ENCODE measurements around the gene SMARCA2.

GRCh38 chr9:2209400-2209799, 194.3 kb downstream of the SMARCA2 start:
- no peak for TF ChIP-seq BHLHE40 (IDR thresholded peaks at IDR 0.05; ENCODE audit: borderline replicate concordance)
- no peak for TF ChIP-seq SP1 (IDR thresholded peaks at IDR 0.05)
- TF ChIP-seq TARDBP (IDR thresholded peaks at IDR 0.05): no peak
- no peak for TF ChIP-seq L3MBTL2 (conservative IDR thresholded peaks at IDR 0.05)
- TF ChIP-seq FOXM1 (IDR thresholded peaks at IDR 0.05; ENCODE audit: borderline replicate concordance): no peak
- no peak for TF ChIP-seq ELF4 (IDR thresholded peaks at IDR 0.05)
- no peak for TF ChIP-seq FOXK2 (IDR thresholded peaks at IDR 0.05)
- TF ChIP-seq CTBP1 (IDR thresholded peaks at IDR 0.05; ENCODE audit: borderline replicate concordance): no peak
- no peak for TF ChIP-seq SUZ12 (IDR thresholded peaks at IDR 0.05)
- TF ChIP-seq LEF1 (IDR thresholded peaks at IDR 0.05; ENCODE audit: borderline replicate concordance): no peak

Measured in HEK293T (cell line).